Calu3 (cell line): ENCODE measurements around the gene SPHK2. TPM values are rescaled to one million over a fixed set of nuclear protein-coding genes. Genes with fewer than 3 reads are reported as not detected.
"Not testable (repeated sequence)": the region's sequence is repeated elsewhere in the genome, so short reads cannot be mapped to it uniquely, and the experiment has no call there.

ENCODE experiments used
- BruUV-seq: library from RNA; stranded (reverse); fragments of 400-500 nt; replicated peaks from 2 replicates; lab custom pipeline; 2021; lab: Mats Ljungman, UMichigan
- CTCF ChIA-PET: fragments of 300-600 bp; sonication (Branson Sonifier 250); formaldehyde crosslinking; loops from one replicate; lab custom pipeline; 2022; ENCODE audit warnings: antibody characterized with exemption; lab: Charles Lee
- DNase-seq: peaks from one replicate; pipeline ENCODE4 v3.0.0; 2022
- H3K27ac Mint-ChIP-seq: one replicate; pipeline ENCODE4 v1.8.0; 2022; ENCODE audit warnings: mixed read lengths; ENCODE audit not compliant: unreplicated experiment
- H3K27me3 Mint-ChIP-seq: one replicate; pipeline ENCODE4 v1.8.0; 2022; ENCODE audit warnings: mixed read lengths; ENCODE audit not compliant: unreplicated experiment
- H3K36me3 Mint-ChIP-seq: one replicate; pipeline ENCODE4 v1.8.0; 2022; ENCODE audit warnings: mild to moderate bottlenecking, moderate library complexity, mixed read lengths; ENCODE audit not compliant: insufficient read depth, unreplicated experiment
- H3K4me1 Mint-ChIP-seq: one replicate; pipeline ENCODE4 v1.8.0; 2022; ENCODE audit warnings: mild to moderate bottlenecking, low read depth, mixed read lengths; ENCODE audit not compliant: unreplicated experiment
- H3K4me3 Mint-ChIP-seq: one replicate; pipeline ENCODE4 v1.8.0; 2022; ENCODE audit warnings: mild to moderate bottlenecking, low read depth, moderate library complexity, mixed read lengths; ENCODE audit not compliant: unreplicated experiment
- H3K9me3 Mint-ChIP-seq: one replicate; pipeline ENCODE4 v1.8.0; 2022; ENCODE audit warnings: low read depth, mixed read lengths; ENCODE audit not compliant: unreplicated experiment
- intact Hi-C: fragments of 100-400 bp; cut with micrococcal nuclease; formaldehyde crosslinking; loops from one replicate; pipeline ENCODE4 v1.10.0; 2022; ENCODE audit not compliant: unreplicated experiment
- total RNA-seq: library from RNA; stranded (reverse); gene quantifications from 2 replicates; pipeline ENCODE4 v1.2.3, GENCODE V29; 2022
- TF ChIP-seq, protein P1 (sequence below): fragments of 200-600 bp; IDR thresholded peaks from one replicate; pipeline ENCODE4 v1.8.0; 2022; ENCODE audit warnings: antibody characterized with exemption; ENCODE audit not compliant: unreplicated experiment

SPHK2 gene
- total RNA-seq, 1 experiment from 2014 or later = 24.2 TPM

DNA sequence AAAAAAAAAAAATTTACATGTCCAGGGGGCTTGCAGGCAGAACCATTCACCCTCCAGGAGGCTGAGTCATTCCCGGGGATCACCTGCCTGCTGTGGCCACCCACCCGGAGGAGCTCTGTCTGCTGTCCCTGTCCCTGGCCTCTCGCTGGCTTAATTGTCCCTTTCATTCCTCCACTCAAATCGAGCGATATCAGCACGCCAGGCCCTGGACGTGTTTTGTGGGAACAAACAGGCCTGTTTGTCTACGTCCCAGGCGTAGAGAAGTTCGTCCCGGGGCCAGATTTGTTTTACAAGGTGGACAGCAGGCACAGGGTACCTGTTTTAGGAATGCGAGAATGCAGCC is 46.2 kb upstream of the SPHK2 start:
- intact Hi-C loops = no loop called here
- Mint-ChIP-seq H3K9me3 (no peaks in the 10 kb centered on the region), H3K4me1 (peaks cover 11% of the 10 kb centered on the region), H3K4me3 (no peak overlapping the region), H3K27ac (no peak overlapping the region), H3K36me3 (peaks cover 8% of the 10 kb centered on the region), H3K27me3 (no peaks in the 10 kb centered on the region)
- TF ChIP-seq, protein P1, sequence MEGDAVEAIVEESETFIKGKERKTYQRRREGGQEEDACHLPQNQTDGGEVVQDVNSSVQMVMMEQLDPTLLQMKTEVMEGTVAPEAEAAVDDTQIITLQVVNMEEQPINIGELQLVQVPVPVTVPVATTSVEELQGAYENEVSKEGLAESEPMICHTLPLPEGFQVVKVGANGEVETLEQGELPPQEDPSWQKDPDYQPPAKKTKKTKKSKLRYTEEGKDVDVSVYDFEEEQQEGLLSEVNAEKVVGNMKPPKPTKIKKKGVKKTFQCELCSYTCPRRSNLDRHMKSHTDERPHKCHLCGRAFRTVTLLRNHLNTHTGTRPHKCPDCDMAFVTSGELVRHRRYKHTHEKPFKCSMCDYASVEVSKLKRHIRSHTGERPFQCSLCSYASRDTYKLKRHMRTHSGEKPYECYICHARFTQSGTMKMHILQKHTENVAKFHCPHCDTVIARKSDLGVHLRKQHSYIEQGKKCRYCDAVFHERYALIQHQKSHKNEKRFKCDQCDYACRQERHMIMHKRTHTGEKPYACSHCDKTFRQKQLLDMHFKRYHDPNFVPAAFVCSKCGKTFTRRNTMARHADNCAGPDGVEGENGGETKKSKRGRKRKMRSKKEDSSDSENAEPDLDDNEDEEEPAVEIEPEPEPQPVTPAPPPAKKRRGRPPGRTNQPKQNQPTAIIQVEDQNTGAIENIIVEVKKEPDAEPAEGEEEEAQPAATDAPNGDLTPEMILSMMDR = no peak
- DNase-seq = no peak
- CTCF ChIA-PET = interaction anchor here (1.3 to 1.4 kb wide), 2 partner anchors 11 to 67 kb away, joined by 4 to 6 read pairs; no protein-coding TSS in a partner anchor
- BruUV-seq = no TSS peak

DNA sequence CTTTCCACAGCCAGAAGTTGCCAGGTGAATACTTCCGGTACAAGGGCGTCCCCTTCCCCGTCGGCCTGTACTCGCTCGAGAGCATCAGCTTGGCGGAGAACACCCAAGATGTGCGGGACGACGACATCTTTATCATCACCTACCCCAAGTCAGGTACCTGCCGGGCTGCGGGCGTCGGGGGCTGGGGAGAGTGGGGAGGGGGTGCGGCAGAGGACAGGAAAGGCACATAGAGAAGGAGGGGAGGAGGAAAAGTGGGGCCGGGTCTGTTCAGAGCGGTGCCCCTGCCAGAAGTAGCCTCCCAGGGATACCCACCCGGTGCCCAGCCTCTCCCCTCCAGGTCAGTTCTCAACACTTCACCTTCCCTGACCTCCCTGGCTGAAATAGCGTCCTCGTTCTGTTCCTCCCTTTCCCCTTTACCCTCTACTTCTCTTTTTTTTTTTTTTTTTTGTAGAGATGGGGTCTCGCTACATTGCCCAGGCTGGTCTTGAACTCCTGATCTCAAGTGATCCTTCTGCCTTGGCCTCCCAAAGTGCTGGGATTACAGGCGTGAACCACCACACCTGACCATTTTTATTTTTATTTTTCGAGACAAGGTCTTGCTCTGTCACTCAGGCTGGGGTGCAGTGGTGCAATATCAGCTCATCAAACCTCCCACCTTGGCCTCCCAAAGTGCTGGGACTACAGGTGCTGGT is 43.2 kb upstream of the SPHK2 start:
- no TSS peak for BruUV-seq
- no peak for DNase-seq
- Mint-ChIP-seq H3K27ac (no peak overlapping the region), H3K9me3 (no peaks in the 10 kb centered on the region), H3K36me3 (no peaks in the 10 kb centered on the region), H3K4me1 (no peaks in the 10 kb centered on the region), H3K4me3 (no peak overlapping the region), H3K27me3 (no peaks in the 10 kb centered on the region)
- intact Hi-C loops = no loop called here
- CTCF ChIA-PET = no interaction called here
- TF ChIP-seq, protein P1 = no peak

DNA sequence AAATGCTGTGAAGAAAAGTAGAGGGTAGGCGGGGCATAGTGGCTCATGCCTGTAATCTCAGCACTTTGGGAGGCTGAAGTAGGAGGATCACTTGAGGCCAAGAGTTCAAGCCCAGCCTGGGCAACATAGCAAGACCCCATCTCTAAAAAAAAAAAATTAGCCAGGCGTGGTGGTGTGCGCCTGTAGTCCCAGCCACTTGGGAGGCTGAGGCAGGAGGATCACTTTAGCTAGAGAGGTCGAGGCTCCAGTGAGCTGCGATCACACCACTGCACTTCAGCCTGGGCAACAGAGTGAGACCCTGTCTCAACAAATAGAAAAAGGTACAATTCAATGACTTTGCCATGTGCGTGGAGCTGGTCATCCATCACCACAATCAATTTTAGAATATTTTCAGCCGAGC is 41.4 kb upstream of the SPHK2 start:
- DNase-seq, H3K27me3 Mint-ChIP-seq, H3K4me1 Mint-ChIP-seq, intact Hi-C loops, H3K9me3 Mint-ChIP-seq, H3K27ac Mint-ChIP-seq, CTCF ChIA-PET, H3K36me3 Mint-ChIP-seq, H3K4me3 Mint-ChIP-seq, BruUV-seq: not testable (repeated sequence)

DNA sequence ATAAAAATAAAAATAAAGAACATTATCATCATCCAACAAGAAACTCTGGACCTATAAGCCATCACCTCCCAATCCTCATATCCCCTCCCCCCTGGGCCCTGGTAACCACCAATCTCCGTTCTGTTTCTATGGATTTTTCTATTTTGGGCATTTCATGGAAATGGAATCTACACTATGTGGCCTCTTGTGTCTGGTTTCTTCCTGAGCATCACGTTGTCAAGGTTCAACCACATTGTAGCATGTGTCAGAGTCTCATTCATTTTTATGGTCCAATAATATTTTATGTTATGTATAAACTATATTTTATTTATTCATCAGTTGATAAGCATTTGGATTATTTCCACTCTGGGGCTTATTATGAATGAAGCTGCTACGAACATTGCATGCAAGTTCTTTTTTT is 40.4 kb upstream of the SPHK2 start:
- peaks cover 3% of the 10 kb centered on the region for H3K4me1 Mint-ChIP-seq
- H3K36me3 Mint-ChIP-seq = no peaks in the 10 kb centered on the region
- H3K9me3 Mint-ChIP-seq = no peaks in the 10 kb centered on the region
- H3K27me3 Mint-ChIP-seq = peaks cover 2% of the 10 kb centered on the region
- BruUV-seq = no TSS peak
- no peak overlapping the region for H3K27ac Mint-ChIP-seq
- TF ChIP-seq, protein P1 = no peak
- DNase-seq = no peak
- CTCF ChIA-PET = interaction anchor here (0.7 kb wide), 1 partner anchor 19 kb away, joined by 5 read pairs; no protein-coding TSS in a partner anchor
- H3K4me3 Mint-ChIP-seq = no peak overlapping the region
- intact Hi-C loops = no loop called here

DNA sequence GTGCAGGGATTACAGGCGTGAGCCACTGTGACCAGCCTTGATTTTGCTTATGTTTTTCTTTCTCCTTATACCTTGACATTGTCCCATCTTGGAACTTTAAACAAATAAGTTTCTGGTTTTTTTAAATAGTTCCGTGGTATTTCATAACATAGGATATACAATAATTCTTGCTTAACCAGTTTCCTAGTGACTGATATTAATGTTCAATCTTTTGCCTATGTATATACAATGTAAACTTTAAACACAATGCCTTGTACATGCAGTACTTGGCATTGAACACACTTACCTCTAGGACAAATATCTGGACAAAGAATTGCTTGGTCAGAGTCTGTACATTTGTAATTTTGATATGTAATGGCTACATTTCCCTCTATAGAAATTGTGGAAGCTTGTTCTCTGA is 37.1 kb upstream of the SPHK2 start:
- peaks cover 26% of the 10 kb centered on the region for H3K27me3 Mint-ChIP-seq
- H3K27ac Mint-ChIP-seq = no peak overlapping the region
- no peaks in the 10 kb centered on the region for H3K9me3 Mint-ChIP-seq
- TF ChIP-seq, protein P1 = no peak
- intact Hi-C loops = loop anchor here (5.0 kb wide), 1 partner anchor 95 kb away; no protein-coding TSS in a partner anchor
- BruUV-seq = no TSS peak
- DNase-seq = no peak
- H3K4me1 Mint-ChIP-seq = peaks cover 9% of the 10 kb centered on the region
- H3K4me3 Mint-ChIP-seq = no peak overlapping the region
- H3K36me3 Mint-ChIP-seq = peaks cover 5% of the 10 kb centered on the region
- CTCF ChIA-PET = interaction anchor here (0.7 to 5.2 kb wide), 3 partner anchors 42 to 988 kb away, joined by 3 to 148 read pairs (median 4); no protein-coding TSS in a partner anchor
